HTR-8/SVneo (cell line): Measurements from ENCODE around the gene ZBTB4.

Source experiments
- DNase-seq: peaks from one replicate; pipeline ENCODE4 v3.0.0; 2011; ENCODE audit warnings: low spot score, mixed read lengths; ENCODE audit not compliant: insufficient read length
- FAIRE-seq: peaks from 2 replicates; lab custom pipeline; 2011; peaks lifted over from hg19 to GRCh38; lab: Jason Lieb, UNC

The ZBTB4 gene, protein sequence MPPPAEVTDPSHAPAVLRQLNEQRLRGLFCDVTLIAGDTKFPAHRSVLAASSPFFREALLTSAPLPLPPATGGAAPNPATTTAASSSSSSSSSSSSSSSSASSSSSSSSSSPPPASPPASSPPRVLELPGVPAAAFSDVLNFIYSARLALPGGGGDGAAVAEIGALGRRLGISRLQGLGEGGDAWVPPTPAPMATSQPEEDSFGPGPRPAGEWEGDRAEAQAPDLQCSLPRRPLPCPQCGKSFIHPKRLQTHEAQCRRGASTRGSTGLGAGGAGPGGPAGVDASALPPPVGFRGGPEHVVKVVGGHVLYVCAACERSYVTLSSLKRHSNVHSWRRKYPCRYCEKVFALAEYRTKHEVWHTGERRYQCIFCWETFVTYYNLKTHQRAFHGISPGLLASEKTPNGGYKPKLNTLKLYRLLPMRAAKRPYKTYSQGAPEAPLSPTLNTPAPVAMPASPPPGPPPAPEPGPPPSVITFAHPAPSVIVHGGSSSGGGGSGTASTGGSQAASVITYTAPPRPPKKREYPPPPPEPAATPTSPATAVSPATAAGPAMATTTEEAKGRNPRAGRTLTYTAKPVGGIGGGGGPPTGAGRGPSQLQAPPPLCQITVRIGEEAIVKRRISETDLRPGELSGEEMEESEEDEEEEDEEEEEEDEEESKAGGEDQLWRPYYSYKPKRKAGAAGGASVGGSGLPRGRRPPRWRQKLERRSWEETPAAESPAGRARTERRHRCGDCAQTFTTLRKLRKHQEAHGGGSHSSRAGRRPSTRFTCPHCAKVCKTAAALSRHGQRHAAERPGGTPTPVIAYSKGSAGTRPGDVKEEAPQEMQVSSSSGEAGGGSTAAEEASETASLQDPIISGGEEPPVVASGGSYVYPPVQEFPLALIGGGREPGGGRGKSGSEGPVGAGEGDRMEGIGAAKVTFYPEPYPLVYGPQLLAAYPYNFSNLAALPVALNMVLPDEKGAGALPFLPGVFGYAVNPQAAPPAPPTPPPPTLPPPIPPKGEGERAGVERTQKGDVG

DNA sequence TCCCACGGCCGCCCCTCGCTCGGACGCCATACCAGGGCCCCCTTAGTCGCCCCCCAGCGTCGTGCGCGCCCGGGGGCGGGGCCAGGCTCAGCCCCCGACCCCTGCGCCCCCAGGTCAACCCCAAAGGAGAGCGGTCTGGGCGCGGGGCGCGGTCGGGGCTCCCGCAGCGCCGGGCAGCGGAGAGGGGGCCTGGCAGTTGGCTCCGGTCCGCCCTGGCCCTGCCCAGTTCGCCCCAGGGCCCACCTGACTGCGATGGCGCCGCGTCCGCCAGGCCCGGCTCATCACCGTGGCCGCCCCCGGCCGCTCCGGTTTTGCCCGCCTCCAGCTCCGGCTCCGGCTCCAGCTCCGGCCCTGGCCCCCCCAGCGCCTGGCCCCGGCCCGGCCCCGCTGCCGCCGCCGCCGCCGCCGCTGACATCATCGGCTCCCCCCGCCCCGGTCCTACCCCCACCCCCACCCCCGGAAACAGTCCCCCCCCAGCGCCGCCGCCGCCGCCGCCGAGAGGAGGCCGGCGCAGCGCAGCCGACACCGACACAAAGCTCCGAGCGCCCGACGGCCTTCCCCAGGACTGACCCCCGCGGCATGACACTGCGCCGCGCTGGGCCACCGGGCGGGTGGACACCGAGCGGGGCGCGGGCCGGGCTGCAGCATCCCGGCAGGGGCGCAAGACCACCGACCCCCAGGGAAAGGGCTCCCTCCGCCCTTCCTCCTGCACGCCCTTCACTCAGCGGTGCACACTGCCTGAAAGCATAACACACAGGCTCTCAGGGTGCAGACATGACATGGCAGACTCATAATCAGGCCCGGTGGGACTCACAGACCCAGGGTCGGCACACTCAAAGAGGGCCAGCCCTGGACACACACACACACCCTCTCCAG is at the start of gene ZBTB4:
ZBTB4 (minus strand) TSS at position 419 of the 876 bp plus-strand sequence. CDS start 12,830 bp downstream, outside the sequence.
- DNase-seq (peak; percentile 65), FAIRE-seq (peak; percentile 9)

DNA sequence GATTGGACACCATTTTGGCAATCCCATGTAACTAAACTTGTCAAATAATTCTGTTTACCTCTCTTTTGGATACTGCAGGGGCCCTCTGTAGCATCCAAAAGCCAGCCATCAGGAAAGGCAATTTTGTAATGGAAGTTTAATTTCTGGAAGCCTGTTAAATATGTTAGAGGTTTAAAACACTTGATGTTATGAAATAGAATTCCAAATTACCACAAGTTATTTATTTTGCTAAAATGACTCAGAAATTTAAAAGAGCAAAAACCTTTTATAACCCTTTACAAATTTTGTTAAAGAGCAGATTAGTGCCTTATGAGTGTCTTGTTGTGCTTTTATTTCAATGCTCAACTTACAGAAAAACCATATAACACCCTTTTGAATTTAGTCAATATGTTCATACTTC is 49.4 kb upstream of the ZBTB4 start:
- FAIRE-seq = no peak
- no peak for DNase-seq

GRCh38 chr17:7523033-7523432 is 43.6 kb upstream of the ZBTB4 start:
- FAIRE-seq = no peak
- DNase-seq = no peak

DNA sequence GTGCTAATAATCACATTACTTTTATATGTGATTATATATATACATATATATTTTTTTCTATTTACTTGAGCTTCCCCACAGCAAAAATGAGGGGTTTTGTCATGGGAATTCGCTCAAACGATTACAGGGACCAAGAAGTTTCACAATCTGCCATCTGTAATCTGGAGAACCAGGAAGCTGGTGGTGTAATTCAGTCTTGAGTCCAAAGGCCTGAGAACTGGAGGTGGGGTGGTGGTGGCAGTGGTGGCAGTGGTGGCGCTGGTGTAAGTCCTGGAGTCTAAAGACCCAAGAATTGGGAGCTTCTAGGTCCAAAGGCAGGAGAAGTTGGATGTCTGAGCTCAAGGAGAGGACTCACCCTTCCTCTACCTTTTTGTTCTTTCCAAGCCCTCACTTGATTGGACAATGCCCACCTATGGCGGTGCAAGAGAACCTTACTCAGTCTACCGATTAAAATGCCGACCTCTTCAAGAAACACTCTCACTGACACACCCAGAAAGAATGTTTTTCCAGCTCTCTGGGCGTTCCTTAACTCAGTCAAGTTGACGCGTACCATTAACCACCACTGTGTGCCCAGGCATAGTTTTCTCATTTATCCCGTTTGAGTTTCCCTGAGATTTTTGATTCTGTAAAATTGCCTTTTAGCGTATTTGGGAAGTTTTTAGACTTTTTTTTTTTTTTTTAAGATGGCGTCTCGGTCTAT is 36.6 kb upstream of the ZBTB4 start:
- no peak for DNase-seq
- no peak for FAIRE-seq

DNA sequence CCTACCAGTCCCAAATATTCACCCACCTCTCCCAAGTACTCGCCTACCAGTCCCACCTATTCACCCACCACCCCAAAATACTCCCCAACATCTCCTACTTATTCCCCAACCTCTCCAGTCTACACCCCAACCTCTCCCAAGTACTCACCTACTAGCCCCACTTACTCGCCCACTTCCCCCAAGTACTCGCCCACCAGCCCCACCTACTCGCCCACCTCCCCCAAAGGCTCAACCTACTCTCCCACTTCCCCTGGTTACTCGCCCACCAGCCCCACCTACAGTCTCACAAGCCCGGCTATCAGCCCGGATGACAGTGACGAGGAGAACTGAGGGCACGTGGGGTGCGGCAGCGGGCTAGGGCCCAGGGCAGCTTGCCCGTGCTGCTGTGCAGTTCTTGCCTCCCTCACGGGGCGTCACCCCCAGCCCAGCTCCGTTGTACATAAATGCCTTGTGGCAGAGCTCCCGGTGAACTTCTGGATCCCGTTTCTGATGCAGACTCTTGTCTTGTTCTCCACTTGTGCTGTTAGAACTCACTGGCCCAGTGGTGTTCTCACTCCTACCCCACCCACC is 34.5 kb upstream of the ZBTB4 start:
- DNase-seq (no peak), FAIRE-seq (peak; percentile 54)

DNA sequence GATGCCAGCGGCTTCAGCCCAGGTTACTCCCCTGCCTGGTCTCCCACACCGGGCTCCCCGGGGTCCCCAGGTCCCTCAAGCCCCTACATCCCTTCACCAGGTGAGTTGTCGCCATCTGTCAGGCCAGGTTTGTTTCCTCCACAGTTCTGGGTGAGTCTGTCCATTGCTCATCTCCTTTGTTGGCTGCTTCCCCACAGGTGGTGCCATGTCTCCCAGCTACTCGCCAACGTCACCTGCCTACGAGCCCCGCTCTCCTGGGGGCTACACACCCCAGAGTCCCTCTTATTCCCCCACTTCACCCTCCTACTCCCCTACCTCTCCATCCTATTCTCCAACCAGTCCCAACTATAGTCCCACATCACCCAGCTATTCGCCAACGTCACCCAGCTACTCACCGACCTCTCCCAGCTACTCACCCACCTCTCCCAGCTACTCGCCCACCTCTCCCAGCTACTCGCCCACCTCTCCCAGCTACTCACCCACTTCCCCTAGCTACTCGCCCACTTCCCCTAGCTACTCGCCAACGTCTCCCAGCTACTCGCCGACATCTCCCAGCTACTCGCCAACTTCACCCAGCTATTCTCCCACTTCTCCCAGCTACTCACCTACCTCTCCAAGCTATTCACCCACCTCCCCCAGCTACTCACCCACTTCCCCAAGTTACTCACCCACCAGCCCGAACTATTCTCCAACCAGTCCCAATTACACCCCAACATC is 33.6 kb upstream of the ZBTB4 start:
- DNase-seq (no peak), FAIRE-seq (peak; percentile 70)

GRCh38 chr17:7512105-7512504 is 32.7 kb upstream of the ZBTB4 start:
- FAIRE-seq (no peak), DNase-seq (no peak)

GRCh38 chr17:7511108-7511507 is 31.7 kb upstream of the ZBTB4 start:
- FAIRE-seq (peak; percentile 68), DNase-seq (no peak)

GRCh38 chr17:7509937-7510336 is 30.5 kb upstream of the ZBTB4 start:
- FAIRE-seq = no peak
- no peak for DNase-seq

GRCh38 chr17:7508846-7509245 is 29.4 kb upstream of the ZBTB4 start:
- DNase-seq = no peak
- FAIRE-seq = peak; percentile 16

DNA sequence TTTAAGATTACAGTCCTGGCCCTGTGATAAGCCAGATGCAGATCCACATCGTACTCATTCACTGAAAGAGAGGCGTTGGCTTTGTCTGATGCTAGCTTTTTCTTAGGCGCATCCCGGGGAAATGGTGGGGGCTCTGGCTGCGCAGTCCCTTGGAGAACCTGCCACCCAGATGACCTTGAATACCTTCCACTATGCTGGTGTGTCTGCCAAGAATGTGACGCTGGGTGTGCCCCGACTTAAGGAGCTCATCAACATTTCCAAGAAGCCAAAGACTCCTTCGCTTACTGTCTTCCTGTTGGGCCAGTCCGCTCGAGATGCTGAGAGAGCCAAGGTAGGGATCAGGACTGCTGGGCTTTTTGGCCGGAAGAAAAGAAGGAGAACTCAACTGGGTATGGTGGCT is 28.7 kb upstream of the ZBTB4 start:
- no peak for DNase-seq
- FAIRE-seq = no peak

GRCh38 chr17:7503521-7503920 is 24.1 kb upstream of the ZBTB4 start:
- FAIRE-seq = no peak
- no peak for DNase-seq

GRCh38 chr17:7502987-7503386 is 23.6 kb upstream of the ZBTB4 start:
- peak; percentile 76 for FAIRE-seq
- DNase-seq = no peak

DNA sequence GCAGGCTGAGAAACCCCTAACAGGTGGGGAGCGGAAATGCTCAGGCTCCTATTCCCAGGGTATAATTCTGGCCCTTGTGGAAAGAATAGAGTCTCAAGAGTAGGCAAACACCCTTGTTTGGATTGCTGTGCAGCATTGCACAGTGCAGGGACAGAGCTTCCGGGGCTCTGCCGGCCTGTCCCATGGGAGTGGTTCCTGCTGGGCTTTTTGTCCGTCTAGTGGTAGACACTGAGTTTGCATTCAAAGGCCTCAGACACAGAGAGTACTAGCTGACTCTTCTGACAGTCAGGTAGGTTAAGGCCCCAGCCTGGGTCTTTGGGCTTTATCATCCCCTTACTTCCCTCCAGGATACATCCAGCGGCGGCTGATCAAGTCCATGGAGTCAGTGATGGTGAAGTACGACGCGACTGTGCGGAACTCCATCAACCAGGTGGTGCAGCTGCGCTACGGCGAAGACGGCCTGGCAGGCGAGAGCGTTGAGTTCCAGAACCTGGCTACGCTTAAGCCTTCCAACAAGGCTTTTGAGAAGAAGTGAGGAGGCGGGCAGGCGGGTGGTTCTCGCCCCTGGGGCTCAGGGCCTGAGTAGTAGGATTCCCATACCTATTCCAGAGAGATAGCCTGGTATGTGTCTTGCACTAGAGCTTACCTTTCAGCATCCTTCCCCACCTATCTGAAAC is 22.9 kb upstream of the ZBTB4 start:
- FAIRE-seq (no peak), DNase-seq (no peak)

- no peak for FAIRE-seq
- no peak for DNase-seq
Observed at GRCh38 chr17:7501729-7502128, 22.3 kb upstream of the ZBTB4 start.

GRCh38 chr17:7499161-7499560 is 19.7 kb upstream of the ZBTB4 start:
- DNase-seq (no peak), FAIRE-seq (peak; percentile 4)

DNA sequence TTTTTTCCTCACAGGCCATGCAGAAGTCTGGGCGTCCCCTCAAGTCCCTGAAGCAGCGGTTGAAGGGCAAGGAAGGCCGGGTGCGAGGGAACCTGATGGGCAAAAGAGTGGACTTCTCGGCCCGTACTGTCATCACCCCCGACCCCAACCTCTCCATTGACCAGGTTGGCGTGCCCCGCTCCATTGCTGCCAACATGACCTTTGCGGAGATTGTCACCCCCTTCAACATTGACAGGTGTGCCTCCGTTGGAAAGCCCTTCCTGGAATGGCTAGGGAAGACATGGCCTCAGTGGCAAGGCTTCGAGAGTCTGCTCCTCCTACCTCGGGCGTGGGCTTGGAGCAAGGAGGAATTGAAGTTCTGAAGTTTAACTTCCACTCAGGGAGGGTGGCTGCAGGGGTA is 18.2 kb upstream of the ZBTB4 start:
- no peak for DNase-seq
- no peak for FAIRE-seq

GRCh38 chr17:7497228-7497627 is 17.8 kb upstream of the ZBTB4 start:
- peak; percentile 42 for FAIRE-seq
- no peak for DNase-seq
